GM21423 (cell line): ENCODE data around the gene RAB3C.
"Not testable (repeated sequence)": the region's sequence is repeated elsewhere in the genome, so short reads cannot be mapped to it uniquely, and the experiment has no call there.

Source experiments
- ATAC-seq: cut with Tn5 transposase; IDR thresholded peaks from one replicate; pipeline ENCODE4 v1.9.1; 2021; ENCODE audit warnings: mild to moderate bottlenecking, moderate library complexity; ENCODE audit not compliant: unreplicated experiment

Gene RAB3C

GRCh38 chr5:58600613-58601012 lies 17.7 kb downstream of the RAB3C start:
- ATAC-seq, result not testable (repeated sequence)

DNA sequence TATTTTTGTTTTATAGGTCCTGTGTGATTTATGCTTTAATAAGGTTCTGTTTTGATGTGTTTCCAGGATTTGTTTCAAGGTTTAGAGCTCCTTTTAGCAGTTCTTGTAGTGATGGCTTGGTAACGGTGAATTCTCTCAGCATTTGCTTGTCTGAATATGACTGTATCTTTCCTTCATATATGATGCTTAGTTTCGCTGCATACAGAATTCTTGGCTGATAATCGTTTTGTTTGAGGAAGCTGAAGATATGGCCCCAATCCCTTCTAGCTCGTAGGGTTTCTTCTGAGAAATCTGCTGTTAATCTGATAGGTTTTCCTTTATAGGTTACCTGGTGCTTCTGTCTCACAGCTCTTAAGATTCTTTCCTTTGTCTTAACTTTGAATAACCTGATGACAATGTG lies 20.0 kb downstream of the RAB3C start:
- ATAC-seq, result not testable (repeated sequence)

GRCh38 chr5:58606064-58606463 lies 23.2 kb downstream of the RAB3C start:
- no peak for ATAC-seq

- ATAC-seq, result no peak
These were observed 33.1 kb downstream of the RAB3C start for GRCh38 chr5:58615972-58616371.

- no peak for ATAC-seq
These were observed 34.4 kb downstream of the RAB3C start for GRCh38 chr5:58617241-58617640.

- ATAC-seq, result no peak
These were observed 37.5 kb downstream of the RAB3C start for GRCh38 chr5:58620336-58620735.

DNA sequence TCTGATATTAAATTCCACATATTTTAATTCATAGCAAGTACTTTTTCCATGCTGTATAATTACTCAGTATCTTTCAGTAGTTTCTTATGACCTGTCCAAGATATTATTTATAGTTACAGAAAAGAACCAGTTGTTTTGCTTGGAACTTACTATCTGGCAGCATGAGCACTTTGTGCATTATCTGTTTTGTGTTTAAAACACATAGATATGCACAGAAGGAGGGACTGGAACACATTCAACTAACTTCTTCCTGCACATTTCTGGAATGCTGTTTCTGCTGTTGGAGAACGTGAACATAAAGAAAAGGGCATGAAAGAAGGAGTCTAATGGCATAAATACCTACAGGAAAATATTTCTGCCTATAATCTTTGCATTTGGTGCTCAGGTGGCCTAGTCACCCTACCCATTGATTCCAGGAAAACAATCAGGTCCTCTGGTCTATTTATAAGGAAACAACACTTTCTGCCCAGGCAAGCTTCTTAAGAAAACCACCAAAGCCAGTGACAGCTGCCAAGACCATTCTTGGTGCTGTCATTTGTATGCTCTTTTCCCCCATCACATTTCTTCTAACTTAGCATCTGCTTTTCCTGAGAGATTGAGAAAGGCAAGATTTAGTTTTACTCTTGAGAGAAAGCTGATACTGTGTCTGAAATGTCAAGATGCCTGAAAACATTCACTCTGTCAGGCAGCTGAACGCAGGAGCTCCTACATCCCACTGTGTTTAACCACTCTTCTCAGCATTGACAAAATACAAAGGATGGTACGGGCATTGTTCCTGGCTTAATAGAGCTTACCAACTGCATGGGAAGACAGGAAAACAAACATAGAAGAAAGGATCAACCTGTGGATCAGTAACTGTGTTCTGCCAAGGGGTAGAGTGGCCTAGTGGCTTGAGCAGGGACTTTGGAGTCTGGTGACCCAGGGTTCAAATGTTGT lies 40.3 kb downstream of the RAB3C start:
- ATAC-seq, result no peak

GRCh38 chr5:58628626-58629025 lies 45.8 kb downstream of the RAB3C start:
- ATAC-seq, result no peak

DNA sequence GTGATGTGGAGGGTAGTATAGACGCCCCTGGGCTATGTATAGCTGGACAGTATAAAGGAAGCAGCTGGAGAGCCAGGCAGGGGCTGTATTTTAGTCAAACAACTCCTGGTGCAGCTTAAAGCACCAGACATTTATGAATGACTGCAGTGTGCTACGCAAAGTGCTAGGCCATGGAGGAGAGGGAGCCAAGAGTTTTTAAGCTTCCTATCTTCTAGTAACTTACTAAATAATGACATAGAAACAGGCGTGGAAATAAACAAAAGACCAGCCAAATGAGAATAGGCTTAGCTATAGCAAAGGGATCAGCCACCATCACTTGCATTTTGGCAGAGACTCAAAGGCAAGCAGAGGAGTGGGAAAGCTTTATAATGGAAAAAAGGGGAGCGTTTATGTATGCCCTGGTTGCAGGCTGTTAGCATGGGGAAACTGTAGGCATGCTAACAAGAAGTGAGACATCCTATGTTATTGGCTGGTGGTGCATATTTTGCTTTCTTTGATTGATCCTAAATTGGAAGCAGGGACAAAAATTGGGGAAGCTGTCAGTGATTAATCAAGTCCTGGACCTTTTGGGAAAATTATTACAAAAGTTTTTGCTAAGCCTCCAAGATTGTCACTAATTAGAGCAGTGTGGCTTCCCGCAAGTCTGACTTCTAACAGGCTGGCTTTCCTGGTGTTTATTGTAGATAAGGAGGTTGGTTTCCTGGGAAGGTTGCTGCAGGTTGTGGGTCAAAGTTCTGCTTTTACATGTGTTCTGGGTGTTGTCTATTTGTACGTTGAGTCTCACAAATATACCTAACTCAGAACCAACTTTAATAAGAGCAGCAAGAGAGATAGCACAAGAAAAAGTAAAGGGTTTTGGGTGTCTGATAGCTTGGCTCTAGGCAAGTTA lies 46.6 kb downstream of the RAB3C start:
- ATAC-seq, result no peak

DNA sequence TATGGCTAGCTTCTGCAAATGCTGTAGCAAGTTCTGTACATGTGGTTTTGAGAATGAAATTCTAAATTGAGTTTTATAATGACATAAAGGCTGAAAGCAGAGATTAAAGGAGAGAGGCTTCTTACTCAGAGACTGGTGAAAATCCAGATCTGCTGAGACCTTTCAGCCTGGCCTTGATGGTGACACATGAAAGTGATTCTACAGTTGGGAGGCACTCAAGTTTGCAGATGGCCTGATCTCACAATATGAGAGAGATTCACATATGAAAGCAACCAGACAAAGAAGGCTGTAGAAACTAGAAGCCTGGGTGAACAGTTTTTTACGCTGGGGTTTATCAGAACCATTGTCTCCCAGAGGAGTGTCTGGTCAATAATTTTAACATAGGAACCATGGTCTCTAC lies 49.0 kb downstream of the RAB3C start:
- no peak for ATAC-seq

- no peak for ATAC-seq
These were observed 52.5 kb downstream of the RAB3C start for GRCh38 chr5:58635416-58635815.

DNA sequence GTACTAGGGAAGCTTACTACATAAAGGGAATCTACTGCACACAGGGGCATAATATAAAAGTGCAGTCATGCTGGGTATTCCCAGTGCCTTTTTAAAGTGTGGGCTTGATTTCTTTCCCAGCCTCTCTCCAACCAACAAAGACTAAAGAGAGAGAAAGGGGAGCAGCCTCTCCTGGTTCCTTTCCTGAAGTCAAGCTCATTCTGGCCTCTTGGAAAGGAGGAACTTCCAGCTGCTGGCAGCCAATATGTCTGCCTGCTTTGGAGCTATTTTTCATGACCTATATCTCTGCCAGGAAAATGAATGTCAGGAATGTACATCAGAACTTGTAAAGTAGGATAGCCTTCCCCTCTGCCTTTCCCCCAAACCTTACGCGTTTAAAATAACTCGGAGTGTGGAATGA lies 57.1 kb downstream of the RAB3C start:
- no peak for ATAC-seq

DNA sequence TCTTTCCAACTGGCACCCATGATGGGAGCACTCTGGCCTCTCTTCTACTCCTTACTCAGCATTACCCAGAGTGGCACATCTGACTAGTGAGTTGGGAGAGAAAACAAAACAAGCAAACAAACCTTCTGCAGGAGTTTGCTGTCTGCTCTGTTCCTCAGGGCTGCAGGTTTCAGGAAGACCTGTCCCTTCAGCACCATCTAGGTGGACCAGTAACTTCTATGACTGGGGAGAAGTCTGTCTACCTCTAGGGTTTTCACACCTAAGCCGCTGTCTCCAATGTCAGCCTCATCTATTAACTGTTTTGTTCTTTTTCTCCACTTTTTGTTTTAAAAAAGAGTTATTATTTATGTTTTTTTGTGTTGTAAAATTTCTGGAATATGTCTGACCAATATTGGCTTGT lies 58.7 kb downstream of the RAB3C start:
- ATAC-seq, result no peak

DNA sequence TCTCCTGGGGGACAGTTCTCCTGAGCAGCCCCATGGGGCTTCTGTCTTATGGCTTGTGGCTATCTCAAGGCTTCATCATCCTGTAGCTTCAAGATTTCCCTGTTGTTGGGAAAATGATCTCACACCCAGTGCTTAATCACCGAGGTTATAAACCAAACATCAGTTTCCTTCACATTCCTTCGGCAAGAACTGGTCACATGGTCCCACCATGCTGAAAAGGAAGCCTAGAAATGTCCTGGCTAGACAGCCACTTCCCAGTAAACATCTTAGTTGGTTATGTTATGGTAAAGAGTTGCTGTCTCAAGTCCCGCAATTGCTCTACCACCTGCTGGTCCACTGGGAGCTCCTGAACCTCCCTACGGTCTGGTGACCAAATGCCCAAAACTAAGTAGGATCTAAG lies 66.0 kb downstream of the RAB3C start:
- ATAC-seq, result no peak

DNA sequence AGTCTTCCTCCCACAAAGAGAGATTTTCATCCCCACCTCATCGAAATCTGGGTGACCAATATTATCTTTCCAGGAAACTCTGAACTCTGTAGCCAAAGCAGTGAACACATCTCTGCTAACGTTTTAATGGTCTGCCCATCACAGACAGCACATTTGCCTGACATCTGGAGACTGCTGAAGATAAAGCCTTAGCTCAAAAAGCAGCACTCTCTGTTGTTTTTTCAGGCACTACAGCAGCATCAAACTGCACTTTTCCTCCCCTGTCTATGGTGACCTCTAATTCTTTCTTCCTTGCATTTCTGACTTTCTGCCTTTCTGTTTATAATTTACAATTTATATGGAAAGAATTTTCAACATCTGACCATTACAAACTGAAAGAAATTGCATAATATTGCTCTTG lies 66.8 kb downstream of the RAB3C start:
- no peak for ATAC-seq

- ATAC-seq, result no peak
These were observed 70.6 kb downstream of the RAB3C start for GRCh38 chr5:58653521-58653920.

DNA sequence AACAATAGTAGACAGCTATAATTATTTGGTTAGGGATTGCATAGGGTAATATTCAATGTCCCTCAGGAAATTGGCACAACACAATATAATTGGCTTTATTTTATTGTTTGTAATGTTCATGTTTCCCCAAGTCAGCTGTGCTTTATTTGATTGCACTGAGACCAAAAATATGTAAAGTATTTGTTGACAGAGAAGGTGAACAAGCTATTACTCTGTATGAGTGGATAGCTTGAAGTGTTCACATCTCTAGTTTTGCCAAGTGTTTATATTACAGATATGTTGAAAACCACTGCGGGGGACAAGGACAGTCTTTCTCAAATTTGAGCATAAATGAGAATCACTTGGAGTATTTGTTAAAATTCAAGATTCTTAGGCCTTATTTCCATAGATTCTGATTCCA lies 83.3 kb downstream of the RAB3C start:
- no peak for ATAC-seq

- ATAC-seq, result no peak
These were observed 84.0 kb downstream of the RAB3C start for GRCh38 chr5:58666598-58667581.

DNA sequence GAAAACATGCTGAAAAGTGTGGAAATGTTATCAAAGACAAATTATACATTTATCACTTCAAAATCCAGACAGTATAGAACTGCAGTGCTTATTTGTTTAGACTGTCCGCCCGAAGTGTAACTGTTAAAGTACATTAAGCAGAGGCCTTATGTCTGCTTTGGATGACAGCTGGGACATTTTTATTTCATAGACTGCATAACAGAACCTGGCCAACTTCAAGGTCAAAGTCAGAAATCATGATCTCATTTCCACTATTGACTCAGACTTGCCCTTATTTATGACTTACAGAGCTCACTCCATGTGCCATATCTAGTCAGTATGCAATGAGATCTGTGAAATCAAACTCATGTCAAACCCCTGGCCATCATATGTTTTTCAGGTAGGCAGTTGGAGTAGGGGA lies 87.7 kb downstream of the RAB3C start:
- no peak for ATAC-seq

- no peak for ATAC-seq
These were observed 88.3 kb downstream of the RAB3C start for GRCh38 chr5:58671155-58671554.

GRCh38 chr5:58672521-58672920 lies 89.6 kb downstream of the RAB3C start:
- ATAC-seq, result no peak
